NAMALWA (cell line): Measurements from ENCODE around the gene STN1.
"Not testable (repeated sequence)": the region's sequence is repeated elsewhere in the genome, so short reads cannot be mapped to it uniquely, and the experiment has no call there.

Experiments
- DNase-seq: peaks from one replicate; pipeline ENCODE4 v3.0.0-alpha.2; 2015; ENCODE audit warnings: low spot score

Gene STN1

GRCh38 chr10:103859161-103860086 lies 58.6 kb downstream of the STN1 start:
- DNase-seq: peak; percentile 82

- no peak for DNase-seq
Observed at GRCh38 chr10:103858360-103858759, 59.6 kb downstream of the STN1 start.

GRCh38 chr10:103856797-103857170 lies 61.2 kb downstream of the STN1 start:
- DNase-seq: no peak

- DNase-seq: no peak
Observed at GRCh38 chr10:103855852-103856796, 61.9 kb downstream of the STN1 start.

GRCh38 chr10:103855424-103855823 lies 62.6 kb downstream of the STN1 start, which contains the start of gene SH3PXD2A:
SH3PXD2A (minus strand) TSS chr10:103855576; CDS start chr10:103855266, 310 bp downstream.
- DNase-seq: no peak

- DNase-seq: no peak
Observed at GRCh38 chr10:103854686-103855391, 63.1 kb downstream of the STN1 start.

GRCh38 chr10:103854265-103854685 lies 63.7 kb downstream of the STN1 start:
- DNase-seq: no peak

GRCh38 chr10:103853428-103854264 lies 64.3 kb downstream of the STN1 start:
- no peak for DNase-seq

GRCh38 chr10:103852856-103853255 lies 65.1 kb downstream of the STN1 start:
- DNase-seq: no peak

GRCh38 chr10:103852189-103852711 lies 65.7 kb downstream of the STN1 start:
- DNase-seq: no peak

- no peak for DNase-seq
Observed at GRCh38 chr10:103851261-103851660, 66.7 kb downstream of the STN1 start.

GRCh38 chr10:103850572-103850895 lies 67.5 kb downstream of the STN1 start:
- no peak for DNase-seq

- DNase-seq: no peak
Observed at GRCh38 chr10:103849880-103850571, 68.0 kb downstream of the STN1 start.

GRCh38 chr10:103849212-103849877 lies 68.6 kb downstream of the STN1 start:
- no peak for DNase-seq

- DNase-seq: peak; percentile 60
Observed at GRCh38 chr10:103847909-103848468, 70.0 kb downstream of the STN1 start.

GRCh38 chr10:103847346-103847745 lies 70.6 kb downstream of the STN1 start:
- no peak for DNase-seq

- DNase-seq: peak; percentile 22
Observed at GRCh38 chr10:103845972-103846371, 72.0 kb downstream of the STN1 start.

- not testable (repeated sequence) for DNase-seq
Observed at GRCh38 chr10:103845346-103845745, 72.6 kb downstream of the STN1 start.

- DNase-seq: no peak
Observed at GRCh38 chr10:103843854-103844570, 74.0 kb downstream of the STN1 start.
